ENCODE data around the gene RELL1. TPM values are rescaled to one million over a fixed set of nuclear protein-coding genes. Genes with fewer than 3 reads are reported as not detected.

Gene RELL1
- 125 and 127 TPM in 2 replicates for total RNA-seq

GRCh38 chr4:37686373-37687193 lies at the start of gene RELL1:
Gene RELL1, minus strand, starts transcription at chr4:37686376. Its CDS starts 89 bp downstream, at chr4:37686287.

Other genes starting within 250 kb of the RELL1 start
- 31.3 and 48.9 TPM in 2 replicates for gene PGM2, start 140.3 kb upstream of the RELL1 start, total RNA-seq
- 88.5 and 117 TPM in 2 replicates for gene TBC1D1, start 204.7 kb upstream of the RELL1 start, total RNA-seq